ENCODE data around the gene EXOC3L1.

The EXOC3L1 gene

GRCh38 chr16:67146523-67147357 lies 43.2 kb downstream of the EXOC3L1 start:
- Mint-ChIP-seq H3K9me3 (no peaks in the 10 kb centered on the region), H3K4me3 (no peak overlapping the region), H3K36me3 (ENCODE audit: insufficient read depth) (peaks cover 22% of the 10 kb centered on the region), H3K27ac (no peak overlapping the region), H3K4me1 (ENCODE audit: low read depth in 2 of 2) (peaks cover 8 to 11% of the 10 kb centered on the region in 2 donors), H3K27me3 (no peaks in the 10 kb centered on the region)
- DNase-seq (no peak), ATAC-seq (replicated peaks) (no peak)

GRCh38 chr16:67145746-67146145 lies 44.2 kb downstream of the EXOC3L1 start:
- Mint-ChIP-seq H3K27ac (no peak overlapping the region), H3K36me3 (ENCODE audit: insufficient read depth) (peaks cover 32% of the 10 kb centered on the region), H3K4me1 (ENCODE audit: low read depth in 2 of 2) (peaks cover 0 to 4% of the 10 kb centered on the region in 2 donors), H3K9me3 (no peaks in the 10 kb centered on the region), H3K4me3 (no peak overlapping the region), H3K27me3 (no peaks in the 10 kb centered on the region)
- DNase-seq (no peak), ATAC-seq (replicated peaks) (no peak)

- no peak for ATAC-seq (replicated peaks)
- DNase-seq, result no peak
- Mint-ChIP-seq H3K9me3 (no peaks in the 10 kb centered on the region), H3K4me1 (ENCODE audit: low read depth in 2 of 2) (peaks cover 0 to 4% of the 10 kb centered on the region in 2 donors), H3K36me3 (ENCODE audit: insufficient read depth) (peaks cover 37% of the 10 kb centered on the region), H3K27me3 (no peaks in the 10 kb centered on the region), H3K4me3 (no peak overlapping the region), H3K27ac (no peak overlapping the region)
These were observed 45.0 kb downstream of the EXOC3L1 start for GRCh38 chr16:67144943-67145342.

GRCh38 chr16:67142342-67142741 lies 47.6 kb downstream of the EXOC3L1 start:
- H3K27ac Mint-ChIP-seq, result no peak overlapping the region

GRCh38 chr16:67141391-67141790 lies 48.5 kb downstream of the EXOC3L1 start:
- no peak overlapping the region for H3K27ac Mint-ChIP-seq
- peaks cover 56% of the 10 kb centered on the region for H3K36me3 Mint-ChIP-seq (ENCODE audit: insufficient read depth)
- ATAC-seq (replicated peaks) (no peak), DNase-seq (no peak)
- no peaks in the 10 kb centered on the region for H3K9me3 Mint-ChIP-seq
- H3K27me3 Mint-ChIP-seq, result no peaks in the 10 kb centered on the region
- H3K4me3 Mint-ChIP-seq, result no peak overlapping the region
- no peaks in the 10 kb centered on the region for H3K4me1 Mint-ChIP-seq (ENCODE audit: low read depth in 2 of 2)

More at GRCh38 chr16:67142342-67142741, 47.6 kb downstream of the EXOC3L1 start:
- no peaks in the 10 kb centered on the region for H3K9me3 Mint-ChIP-seq
- no peak overlapping the region for H3K4me3 Mint-ChIP-seq
- peaks cover 47% of the 10 kb centered on the region for H3K36me3 Mint-ChIP-seq (ENCODE audit: insufficient read depth)
- no peaks in the 10 kb centered on the region for H3K27me3 Mint-ChIP-seq
- no peaks in the 10 kb centered on the region for H3K4me1 Mint-ChIP-seq (ENCODE audit: low read depth in 2 of 2)
- no peak for DNase-seq
- ATAC-seq (replicated peaks), result no peak

- no peak for DNase-seq
- no peak overlapping the region for H3K4me3 Mint-ChIP-seq
- H3K36me3 Mint-ChIP-seq (ENCODE audit: insufficient read depth), result peaks cover 72% of the 10 kb centered on the region
- H3K27me3 Mint-ChIP-seq, result no peaks in the 10 kb centered on the region
- H3K27ac Mint-ChIP-seq, result no peak overlapping the region
- ATAC-seq (replicated peaks), result no peak
- H3K9me3 Mint-ChIP-seq, result no peaks in the 10 kb centered on the region
- no peaks in the 10 kb centered on the region for H3K4me1 Mint-ChIP-seq (ENCODE audit: low read depth in 2 of 2)
These were observed 52.3 kb downstream of the EXOC3L1 start for GRCh38 chr16:67137605-67138004.

Measured in effector memory CD8-positive, alpha-beta T cell (primary cell).